ENCODE results near the gene HHATL. TPM values are rescaled to one million over a fixed set of nuclear protein-coding genes. Genes with fewer than 3 reads are reported as not detected.
A peak's percentile ranks its signal among the peaks of the same experiment; 100 is the strongest.

Gene HHATL
- total RNA-seq, 3 donors from 2014 or later, result 0.70 TPM; not detected in 2

DNA sequence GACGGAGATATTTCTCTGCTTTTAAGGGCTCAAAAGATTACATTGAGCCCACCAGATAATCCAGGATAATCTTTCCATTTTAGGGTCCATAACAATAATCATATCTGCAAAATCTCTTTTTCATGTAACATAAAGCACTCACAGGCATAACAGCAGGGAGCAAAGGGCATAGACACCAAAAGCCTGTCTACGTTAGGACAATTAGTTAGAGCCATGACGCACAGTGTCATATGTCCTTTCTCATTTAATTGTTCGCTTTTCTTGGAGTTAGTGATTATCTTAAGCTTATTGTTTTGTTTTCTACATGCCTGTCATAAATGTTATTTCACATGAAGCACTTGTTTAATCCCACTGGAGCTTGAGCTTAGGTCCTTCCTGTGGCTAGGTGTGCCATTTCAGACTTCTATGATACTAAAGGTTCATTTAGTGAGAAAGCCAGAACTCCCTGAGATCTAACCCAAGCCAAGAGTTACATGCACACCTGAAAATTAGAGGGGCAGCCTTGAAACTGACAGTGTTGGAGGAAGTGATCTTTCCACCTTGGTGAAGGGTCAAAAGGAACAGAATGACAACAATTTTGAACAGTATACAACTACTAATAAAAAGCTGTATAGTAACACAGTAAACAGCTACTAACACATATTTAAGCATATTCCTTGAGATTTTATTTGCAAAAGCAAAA, 11.7 kb upstream of the HHATL start:
- intact Hi-C loops (cut with DNase I, micrococcal nuclease), result no loop called here
- Histone ChIP-seq H3K4me1 (ENCODE audit: low read depth) (no peaks in the 10 kb centered on the region), H3K9me3 (no peaks in the 10 kb centered on the region), H3K36me3 (ENCODE audit: low read depth) (no peaks in the 10 kb centered on the region), H3K4me3 (no peak overlapping the region)
- peak; percentile 62 for ATAC-seq
- TF ChIP-seq, protein P1, sequence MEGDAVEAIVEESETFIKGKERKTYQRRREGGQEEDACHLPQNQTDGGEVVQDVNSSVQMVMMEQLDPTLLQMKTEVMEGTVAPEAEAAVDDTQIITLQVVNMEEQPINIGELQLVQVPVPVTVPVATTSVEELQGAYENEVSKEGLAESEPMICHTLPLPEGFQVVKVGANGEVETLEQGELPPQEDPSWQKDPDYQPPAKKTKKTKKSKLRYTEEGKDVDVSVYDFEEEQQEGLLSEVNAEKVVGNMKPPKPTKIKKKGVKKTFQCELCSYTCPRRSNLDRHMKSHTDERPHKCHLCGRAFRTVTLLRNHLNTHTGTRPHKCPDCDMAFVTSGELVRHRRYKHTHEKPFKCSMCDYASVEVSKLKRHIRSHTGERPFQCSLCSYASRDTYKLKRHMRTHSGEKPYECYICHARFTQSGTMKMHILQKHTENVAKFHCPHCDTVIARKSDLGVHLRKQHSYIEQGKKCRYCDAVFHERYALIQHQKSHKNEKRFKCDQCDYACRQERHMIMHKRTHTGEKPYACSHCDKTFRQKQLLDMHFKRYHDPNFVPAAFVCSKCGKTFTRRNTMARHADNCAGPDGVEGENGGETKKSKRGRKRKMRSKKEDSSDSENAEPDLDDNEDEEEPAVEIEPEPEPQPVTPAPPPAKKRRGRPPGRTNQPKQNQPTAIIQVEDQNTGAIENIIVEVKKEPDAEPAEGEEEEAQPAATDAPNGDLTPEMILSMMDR (IDR thresholded peaks at IDR 0.05), result no peak
- no peak for DNase-seq

DNA sequence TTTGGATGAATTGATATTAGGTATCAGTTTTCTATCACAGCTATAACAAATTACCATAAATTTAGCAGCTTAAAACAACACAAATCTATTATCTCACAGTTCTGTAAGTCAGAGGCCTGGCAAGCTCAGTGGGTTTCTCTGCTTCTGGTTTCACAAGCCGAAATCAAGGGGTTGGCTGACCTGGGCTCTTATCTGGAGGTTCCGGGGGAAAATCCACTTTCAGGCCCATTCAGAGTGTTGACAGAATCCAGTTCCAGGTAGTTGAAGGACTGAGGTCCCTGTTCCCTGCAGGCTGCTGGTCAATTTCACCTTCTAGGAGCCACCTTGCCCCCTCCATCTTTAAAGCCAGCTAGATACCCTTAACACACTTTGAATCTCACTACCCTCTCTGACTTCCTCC, 11.1 kb upstream of the HHATL start:
- no peak for ATAC-seq
- Histone ChIP-seq H3K9me3 (no peaks in the 10 kb centered on the region), H3K36me3 (ENCODE audit: low read depth) (no peaks in the 10 kb centered on the region), H3K4me3 (no peak overlapping the region), H3K4me1 (ENCODE audit: low read depth) (no peaks in the 10 kb centered on the region)
- TF ChIP-seq, protein P1 (IDR thresholded peaks at IDR 0.05), result no peak
- intact Hi-C loops (cut with DNase I, micrococcal nuclease), result no loop called here
- DNase-seq, result no peak

DNA sequence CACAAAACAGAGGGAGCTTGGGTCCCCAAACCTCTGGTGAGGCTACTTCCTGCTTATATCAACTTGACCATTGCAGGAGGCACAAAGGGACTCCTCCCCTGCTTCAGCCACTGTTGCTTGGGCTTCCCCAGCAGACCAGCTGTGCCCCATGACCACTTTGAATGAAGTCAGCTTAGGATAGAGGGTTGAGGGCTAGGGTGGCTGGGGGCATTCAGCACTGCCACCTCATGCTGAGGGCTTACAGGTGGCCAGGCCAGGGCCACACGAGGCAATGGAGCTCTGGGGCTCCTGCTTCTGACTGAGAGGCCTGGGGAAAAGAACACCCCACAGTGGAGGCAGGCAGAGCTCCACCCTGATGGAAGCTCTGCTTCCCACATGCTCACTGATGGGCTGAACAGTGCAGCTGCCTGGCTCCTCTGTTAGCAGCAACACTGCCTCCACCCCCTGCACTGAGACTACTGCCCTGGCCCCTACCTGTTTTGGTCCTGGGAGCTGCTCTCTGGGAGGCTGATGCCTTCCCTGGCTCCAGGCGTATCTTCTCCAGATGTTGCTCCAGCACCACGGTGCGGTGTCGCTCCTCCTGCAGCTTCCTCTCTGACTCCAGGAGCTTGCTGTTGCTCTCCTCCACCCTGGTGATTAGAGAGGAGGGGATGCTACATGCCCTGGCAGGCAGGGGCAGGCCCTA, 10.2 kb upstream of the HHATL start:
- ATAC-seq, result no peak
- Histone ChIP-seq H3K4me3 (no peak overlapping the region), H3K9me3 (no peaks in the 10 kb centered on the region), H3K4me1 (ENCODE audit: low read depth) (no peaks in the 10 kb centered on the region), H3K36me3 (ENCODE audit: low read depth) (no peaks in the 10 kb centered on the region)
- DNase-seq, result no peak
- TF ChIP-seq, protein P1 (IDR thresholded peaks at IDR 0.05), result no peak
- intact Hi-C loops (cut with DNase I, micrococcal nuclease), result no loop called here

DNA sequence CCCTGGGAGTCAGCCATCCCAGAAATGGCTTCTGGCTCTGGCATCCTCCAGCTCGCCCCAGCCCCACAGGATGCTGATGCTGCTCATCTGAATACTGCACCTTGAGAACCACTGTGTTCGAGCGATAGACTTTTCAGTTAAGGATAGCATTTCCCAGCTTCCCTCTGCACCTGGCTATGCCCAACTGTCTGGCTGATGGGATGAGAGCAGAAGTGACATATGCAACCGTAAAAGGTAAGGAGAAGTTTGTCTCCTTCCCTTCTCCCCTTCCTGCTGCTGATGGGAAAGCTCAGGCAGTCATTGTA, 9.7 kb upstream of the HHATL start:
- H3K36me3 ChIP-seq (ENCODE audit: low read depth), result no peaks in the 10 kb centered on the region
- H3K4me3 ChIP-seq, result no peak overlapping the region
- ATAC-seq (no peak), DNase-seq (no peak)
- H3K4me1 ChIP-seq (ENCODE audit: low read depth), result no peaks in the 10 kb centered on the region
- TF ChIP-seq, protein P1 (IDR thresholded peaks at IDR 0.05), result no peak
- intact Hi-C loops (cut with DNase I, micrococcal nuclease), result no loop called here
- no peaks in the 10 kb centered on the region for H3K9me3 ChIP-seq

DNA sequence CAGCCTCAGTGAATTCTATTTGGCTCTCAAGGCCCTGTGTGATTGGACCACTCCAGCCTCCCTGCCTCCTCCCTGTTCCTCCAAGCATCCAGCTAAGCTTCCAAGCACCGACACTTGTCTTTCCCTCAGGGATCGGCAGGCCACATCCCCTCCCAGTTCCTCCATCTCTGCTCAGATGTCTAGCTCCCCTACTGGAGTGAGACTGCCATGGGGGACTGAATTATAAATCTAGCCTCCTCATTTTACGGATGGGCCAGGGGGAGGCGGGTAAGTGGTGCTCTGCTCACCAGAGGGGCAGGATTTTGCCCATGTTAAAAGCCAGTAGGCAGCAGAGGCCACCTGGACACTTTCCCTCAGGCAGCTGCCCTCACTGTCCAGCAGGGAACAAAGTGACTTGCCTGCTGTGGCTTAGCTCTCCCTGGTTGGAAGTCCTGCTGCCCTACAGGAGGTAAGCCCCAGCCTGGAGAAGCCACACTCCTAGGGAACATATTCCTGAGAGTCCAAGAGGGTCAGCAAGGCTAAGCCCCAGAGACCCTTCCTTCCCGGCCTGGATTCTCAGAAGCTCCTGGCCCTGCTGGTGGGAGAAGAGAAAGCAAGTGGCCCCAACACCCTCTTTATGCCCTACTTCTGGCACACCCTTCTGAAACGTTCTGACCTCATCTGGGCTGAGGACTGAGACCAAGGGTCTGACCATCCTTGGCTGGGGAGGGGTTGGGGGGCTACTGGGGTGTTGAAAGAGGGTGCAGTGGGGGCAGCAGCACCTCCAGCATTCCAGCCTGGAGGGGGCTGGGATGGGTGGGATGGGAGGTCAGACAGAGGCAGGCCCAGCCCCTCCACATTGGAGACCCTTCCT, 9.1 kb upstream of the HHATL start:
- peak in 1 of 3 donors; percentile 7 for DNase-seq
- no peak for ATAC-seq
- Histone ChIP-seq H3K4me1 (ENCODE audit: low read depth) (no peaks in the 10 kb centered on the region), H3K36me3 (ENCODE audit: low read depth) (no peaks in the 10 kb centered on the region), H3K4me3 (no peak overlapping the region), H3K9me3 (no peaks in the 10 kb centered on the region)
- TF ChIP-seq, protein P1 (IDR thresholded peaks at IDR 0.05), result no peak
- intact Hi-C loops (cut with DNase I, micrococcal nuclease), result no loop called here

Data from mucosa of descending colon (tissue), 3 donors.